Breast epithelium (tissue), 4 donors: Measurements from ENCODE around the gene PGBD4. TPM values are rescaled to one million over a fixed set of nuclear protein-coding genes. Genes with fewer than 3 reads are reported as not detected.
"Not testable (repeated sequence)": the region's sequence is repeated elsewhere in the genome, so short reads cannot be mapped to it uniquely, and the experiment has no call there.

ENCODE experiments used
- DNase-seq, 2 donors: peaks; one replicate each; pipeline ENCODE4 v3.0.0-alpha.2; 2019; ENCODE audit warnings: low spot score in 2 of 2
- H3K27ac ChIP-seq, 2 donors: fragments of 200-600 bp; sonication (generic) in 1 of 2; one replicate each; pipeline ENCODE4 v1.5.1; 2016 to 2019; ENCODE audit warnings: mild to moderate bottlenecking in 1 of 2
- H3K27me3 ChIP-seq, 2 donors: fragments of 200-600 bp; sonication (generic) in 1 of 2; one replicate each; pipeline versions ENCODE4 v1.5.1 to v1.6.0; 2017 to 2019; ENCODE audit warnings: control low read depth in 1 of 2, mild to moderate bottlenecking in 1 of 2
- H3K36me3 ChIP-seq: fragments of 200-600 bp; one replicate; pipeline ENCODE4 v1.5.1; 2019
- H3K4me1 ChIP-seq, 2 donors: fragments of 200-600 bp; sonication (generic); one replicate each; pipeline ENCODE4 v1.5.1; 2016 to 2019; ENCODE audit warnings: control low read depth in 1 of 2
- H3K4me3 ChIP-seq, 3 donors: fragments of 200-600 bp; sonication (generic); 1 replicate in 2 of 3; 2 replicates in 1 of 3; pipeline ENCODE4 v1.5.1; 2016 to 2019; ENCODE audit warnings: mild to moderate bottlenecking in 3 of 3, moderate library complexity in 2 of 3
- H3K9me3 ChIP-seq, 2 donors: fragments of 200-600 bp; sonication (generic) in 1 of 2; one replicate each; pipeline ENCODE4 v1.5.1; 2016 to 2019; ENCODE audit warnings: control low read depth in 1 of 2
- CTCF ChIP-seq, 3 donors: fragments of 450-650 bp; IDR thresholded peaks; one replicate each; pipeline ENCODE4 v1.5.1; 2016 to 2017; ENCODE audit warnings: antibody characterized with exemption in 3 of 3, mild to moderate bottlenecking in 3 of 3, moderate library complexity in 3 of 3
- POLR2A ChIP-seq: fragments of 450-650 bp; IDR thresholded peaks from one replicate; pipeline ENCODE4 v1.6.1; 2016; ENCODE audit warnings: antibody characterized with exemption, mild to moderate bottlenecking, moderate library complexity
- POLR2AphosphoS5 ChIP-seq, 3 donors: sonication (generic); formaldehyde crosslinking; IDR thresholded peaks; one replicate each; pipeline ENCODE4 v1.6.1; 2017; ENCODE audit warnings: antibody characterized with exemption in 3 of 3
- intact Hi-C: fragments of 100-400 bp; cut with DNase I; formaldehyde crosslinking; loops from one replicate; pipeline ENCODE4 v1.15.1; 2023; ENCODE audit warnings: low total_unique reads
- total RNA-seq, 3 donors: library from RNA; depleted of rRNA; stranded (reverse); fragments of >200 nt; gene quantifications; one replicate each; pipeline ENCODE4 v1.1.0, GENCODE V29; 2016

PGBD4 gene
- total RNA-seq, 3 donors from 2014 or later = 0.64 to 1.6 (median 1.3) TPM

GRCh38 chr15:34119291-34119690 lies 17.4 kb downstream of the PGBD4 start:
- no peak for DNase-seq
- intact Hi-C loops = no loop called here
- H3K27me3 ChIP-seq = no peaks in the 10 kb centered on the region
- no peaks in the 10 kb centered on the region for H3K9me3 ChIP-seq
- no peak overlapping the region for H3K4me3 ChIP-seq
- H3K4me1 ChIP-seq = no peaks in the 10 kb centered on the region
- TF ChIP-seq POLR2AphosphoS5 (IDR thresholded peaks at IDR 0.05) (no peak), POLR2A (no peak), CTCF (IDR thresholded peaks at IDR 0.05) (no peak)
- H3K27ac ChIP-seq = no peak overlapping the region
- no peaks in the 10 kb centered on the region for H3K36me3 ChIP-seq

- H3K27me3 ChIP-seq, H3K27ac ChIP-seq, DNase-seq: not testable (repeated sequence)
Observed at GRCh38 chr15:34120420-34120819, 18.5 kb downstream of the PGBD4 start.

GRCh38 chr15:34121786-34122185 lies 19.9 kb downstream of the PGBD4 start:
- intact Hi-C loops, H3K4me3 ChIP-seq, H3K36me3 ChIP-seq, H3K9me3 ChIP-seq, H3K27me3 ChIP-seq, DNase-seq, H3K27ac ChIP-seq, H3K4me1 ChIP-seq: not testable (repeated sequence)

More at GRCh38 chr15:34120420-34120819, 18.5 kb downstream of the PGBD4 start:
- H3K4me3 ChIP-seq, intact Hi-C loops, H3K9me3 ChIP-seq, H3K4me1 ChIP-seq, H3K36me3 ChIP-seq: not testable (repeated sequence)

- DNase-seq = no peak
- Histone ChIP-seq H3K27me3 (no peaks in the 10 kb centered on the region), H3K9me3 (no peaks in the 10 kb centered on the region), H3K36me3 (no peaks in the 10 kb centered on the region), H3K27ac (no peak overlapping the region), H3K4me3 (no peak overlapping the region), H3K4me1 (no peaks in the 10 kb centered on the region)
- TF ChIP-seq POLR2A = no peak
- TF ChIP-seq CTCF (IDR thresholded peaks at IDR 0.05) = no peak
- no peak for TF ChIP-seq POLR2AphosphoS5 (IDR thresholded peaks at IDR 0.05)
- intact Hi-C loops = no loop called here
Observed at GRCh38 chr15:34122771-34123183, 20.9 kb downstream of the PGBD4 start.

GRCh38 chr15:34124651-34125050 lies 22.8 kb downstream of the PGBD4 start:
- Histone ChIP-seq H3K27me3 (no peaks in the 10 kb centered on the region), H3K4me1 (no peaks in the 10 kb centered on the region), H3K36me3 (no peaks in the 10 kb centered on the region), H3K9me3 (no peaks in the 10 kb centered on the region), H3K4me3 (no peak overlapping the region), H3K27ac (no peak overlapping the region)
- intact Hi-C loops = no loop called here
- TF ChIP-seq POLR2A (no peak), POLR2AphosphoS5 (IDR thresholded peaks at IDR 0.05) (no peak), CTCF (IDR thresholded peaks at IDR 0.05) (no peak)
- no peak for DNase-seq

- no peak for DNase-seq
- Histone ChIP-seq H3K4me1 (no peaks in the 10 kb centered on the region), H3K36me3 (no peaks in the 10 kb centered on the region), H3K27ac (no peak overlapping the region), H3K4me3 (no peak overlapping the region), H3K27me3 (no peaks in the 10 kb centered on the region), H3K9me3 (no peaks in the 10 kb centered on the region)
- intact Hi-C loops = no loop called here
- TF ChIP-seq POLR2A = no peak
- no peak for TF ChIP-seq POLR2AphosphoS5 (IDR thresholded peaks at IDR 0.05)
- no peak for TF ChIP-seq CTCF (IDR thresholded peaks at IDR 0.05)
Observed at GRCh38 chr15:34125945-34126344, 24.1 kb downstream of the PGBD4 start.
